Activated B cell treated with CpG ODN at 0.5 μM for 24 hours (primary cell): Measurements from ENCODE around the gene BRD4. TPM values are rescaled to one million over a fixed set of nuclear protein-coding genes. Genes with fewer than 3 reads are reported as not detected.
A peak's percentile ranks its signal among the peaks of the same experiment; 100 is the strongest.
"Not testable (repeated sequence)": the region's sequence is repeated elsewhere in the genome, so short reads cannot be mapped to it uniquely, and the experiment has no call there.

Experiments used
- ATAC-seq: fragments of 200-7000 bp; cut with Tn5 transposase; one replicate; pipeline ENCODE4 v1.10.0; 2021; ENCODE audit warnings: low read depth, mild to moderate bottlenecking, moderate library complexity
- CTCF ChIA-PET: fragments of 350-600 bp; sonication (Branson Sonifier 250); formaldehyde crosslinking; loops from one replicate; lab custom pipeline; 2021; ENCODE audit warnings: antibody characterized with exemption; lab: Charles Lee
- POLR2A ChIA-PET: fragments of 350-600 bp; sonication (Branson Sonifier 250); formaldehyde crosslinking; loops from one replicate; lab custom pipeline; 2021; ENCODE audit warnings: antibody characterized with exemption; lab: Charles Lee
- DNase-seq: peaks from one replicate; pipeline ENCODE4 v3.0.0; 2022
- H3K27ac Mint-ChIP-seq: one replicate; pipeline ENCODE4 v1.8.0; 2020; ENCODE audit warnings: mixed read lengths
- H3K27me3 Mint-ChIP-seq: one replicate; pipeline ENCODE4 v1.8.0; 2021; ENCODE audit warnings: mixed read lengths
- H3K36me3 Mint-ChIP-seq: one replicate; pipeline ENCODE4 v1.8.0; 2021; ENCODE audit warnings: low read depth, mixed read lengths
- H3K4me1 Mint-ChIP-seq: one replicate; pipeline ENCODE4 v1.8.0; 2021; ENCODE audit warnings: mixed read lengths
- H3K4me3 Mint-ChIP-seq: one replicate; pipeline ENCODE4 v1.8.0; 2020; ENCODE audit warnings: mild to moderate bottlenecking, mixed read lengths
- H3K9me3 Mint-ChIP-seq: one replicate; pipeline ENCODE4 v1.8.0; 2020; ENCODE audit warnings: mixed read lengths
- CTCF ChIP-seq: fragments of 200-600 bp; IDR thresholded peaks from one replicate; pipeline ENCODE4 v1.8.0; 2022; ENCODE audit warnings: antibody characterized with exemption, mild to moderate bottlenecking
- intact Hi-C: fragments of 100-400 bp; cut with micrococcal nuclease; formaldehyde crosslinking; loops from one replicate; pipeline ENCODE4 v1.15.1; 2024
- total RNA-seq: library from RNA; stranded (reverse); gene quantifications from 2 replicates; pipeline ENCODE4 v1.2.3, GENCODE V29; 2022

The BRD4 gene
- total RNA-seq, 1 donor from 2014 or later: 164 TPM

- intact Hi-C loops, ATAC-seq, CTCF ChIA-PET, H3K27me3 Mint-ChIP-seq, H3K9me3 Mint-ChIP-seq, H3K4me1 Mint-ChIP-seq, H3K4me3 Mint-ChIP-seq, DNase-seq, H3K27ac Mint-ChIP-seq: not testable (repeated sequence)
- POLR2A ChIA-PET: interaction anchor here (0.6 to 3.9 kb wide), 3 partner anchors 19 to 42 kb away, joined by 3 to 17 read pairs (median 10); partner anchors contain the start of gene AKAP8
- H3K36me3 Mint-ChIP-seq: peaks cover 66% of the 10 kb centered on the region
Observed at GRCh38 chr19:15360015-15360414, 27.7 kb upstream of the BRD4 start.

GRCh38 chr19:15358918-15359317, 26.6 kb upstream of the BRD4 start:
- H3K9me3 Mint-ChIP-seq: no peaks in the 10 kb centered on the region
- no peak overlapping the region for H3K4me3 Mint-ChIP-seq
- ATAC-seq (no peak), DNase-seq (no peak)
- intact Hi-C loops: no loop called here
- no peaks in the 10 kb centered on the region for H3K27me3 Mint-ChIP-seq
- H3K36me3 Mint-ChIP-seq: peaks cover 70% of the 10 kb centered on the region
- TF ChIP-seq CTCF: no peak
- CTCF ChIA-PET: no interaction called here
- POLR2A ChIA-PET: interaction anchor here (0.6 to 3.9 kb wide), 2 partner anchors 20 to 26 kb away, joined by 7 to 17 read pairs; partner anchors contain the start of gene AKAP8
- no peaks in the 10 kb centered on the region for H3K4me1 Mint-ChIP-seq
- no peak overlapping the region for H3K27ac Mint-ChIP-seq

- TF ChIP-seq CTCF: no peak
- H3K36me3 Mint-ChIP-seq: peaks cover 73% of the 10 kb centered on the region
- POLR2A ChIA-PET: no interaction called here
Observed at GRCh38 chr19:15357906-15358305, 25.6 kb upstream of the BRD4 start.

GRCh38 chr19:15354566-15355296, 22.4 kb upstream of the BRD4 start:
- peaks cover 63% of the 10 kb centered on the region for H3K36me3 Mint-ChIP-seq
- no peak for ATAC-seq
- no peaks in the 10 kb centered on the region for H3K27me3 Mint-ChIP-seq
- POLR2A ChIA-PET: interaction anchor here (0.6 kb wide), 1 partner anchor 25 kb away, joined by 3 read pairs; the partner anchor contains the start of gene AKAP8
- peak overlapping the region; percentile 32 for H3K27ac Mint-ChIP-seq
- no peaks in the 10 kb centered on the region for H3K4me1 Mint-ChIP-seq
- H3K9me3 Mint-ChIP-seq: no peaks in the 10 kb centered on the region
- DNase-seq: no peak
- TF ChIP-seq CTCF: no peak
- no peak overlapping the region for H3K4me3 Mint-ChIP-seq
- intact Hi-C loops: no loop called here
- CTCF ChIA-PET: no interaction called here

More at GRCh38 chr19:15357906-15358305, 25.6 kb upstream of the BRD4 start:
- DNase-seq (no peak), ATAC-seq (no peak)
- no peaks in the 10 kb centered on the region for H3K9me3 Mint-ChIP-seq
- intact Hi-C loops: no loop called here
- no peaks in the 10 kb centered on the region for H3K27me3 Mint-ChIP-seq
- CTCF ChIA-PET: no interaction called here
- H3K27ac Mint-ChIP-seq: no peak overlapping the region
- H3K4me1 Mint-ChIP-seq: no peaks in the 10 kb centered on the region
- no peak overlapping the region for H3K4me3 Mint-ChIP-seq

- TF ChIP-seq CTCF: no peak
- H3K4me1 Mint-ChIP-seq: peaks cover 3% of the 10 kb centered on the region
- H3K4me3 Mint-ChIP-seq: no peak overlapping the region
- no peaks in the 10 kb centered on the region for H3K9me3 Mint-ChIP-seq
- H3K27me3 Mint-ChIP-seq: no peaks in the 10 kb centered on the region
- intact Hi-C loops: no loop called here
- DNase-seq (no peak), ATAC-seq (no peak)
- H3K27ac Mint-ChIP-seq: no peak overlapping the region
- ChIA-PET CTCF (no interaction called here), POLR2A (interaction anchor here (0.6 kb wide), 1 partner anchor 26 kb away, joined by 3 read pairs; the partner anchor contains the start of gene AKAP8)
- H3K36me3 Mint-ChIP-seq: peaks cover 58% of the 10 kb centered on the region
Observed at GRCh38 chr19:15353908-15354307, 21.6 kb upstream of the BRD4 start.

GRCh38 chr19:15352535-15352934, 20.2 kb upstream of the BRD4 start:
- DNase-seq, intact Hi-C loops, H3K4me3 Mint-ChIP-seq, ATAC-seq, H3K4me1 Mint-ChIP-seq, H3K27me3 Mint-ChIP-seq, CTCF ChIA-PET, H3K9me3 Mint-ChIP-seq: not testable (repeated sequence)
- H3K27ac Mint-ChIP-seq: peak overlapping the region; percentile 59
- POLR2A ChIA-PET: interaction anchor here (0.6 kb wide), 1 partner anchor 115 kb away, joined by 4 read pairs; no protein-coding TSS in a partner anchor
- peaks cover 46% of the 10 kb centered on the region for H3K36me3 Mint-ChIP-seq

- H3K36me3 Mint-ChIP-seq: peaks cover 39% of the 10 kb centered on the region
- ATAC-seq, POLR2A ChIA-PET, CTCF ChIA-PET, DNase-seq, H3K4me3 Mint-ChIP-seq, H3K27me3 Mint-ChIP-seq, H3K27ac Mint-ChIP-seq, H3K9me3 Mint-ChIP-seq, H3K4me1 Mint-ChIP-seq, intact Hi-C loops: not testable (repeated sequence)
Observed at GRCh38 chr19:15341328-15341727, 9.0 kb upstream of the BRD4 start.
